ENCODE data around the gene C19orf12.
A peak's percentile ranks its signal among the peaks of the same experiment; 100 is the strongest.
"Not testable (repeated sequence)": the region's sequence is repeated elsewhere in the genome, so short reads cannot be mapped to it uniquely, and the experiment has no call there.

C19orf12 gene

DNA sequence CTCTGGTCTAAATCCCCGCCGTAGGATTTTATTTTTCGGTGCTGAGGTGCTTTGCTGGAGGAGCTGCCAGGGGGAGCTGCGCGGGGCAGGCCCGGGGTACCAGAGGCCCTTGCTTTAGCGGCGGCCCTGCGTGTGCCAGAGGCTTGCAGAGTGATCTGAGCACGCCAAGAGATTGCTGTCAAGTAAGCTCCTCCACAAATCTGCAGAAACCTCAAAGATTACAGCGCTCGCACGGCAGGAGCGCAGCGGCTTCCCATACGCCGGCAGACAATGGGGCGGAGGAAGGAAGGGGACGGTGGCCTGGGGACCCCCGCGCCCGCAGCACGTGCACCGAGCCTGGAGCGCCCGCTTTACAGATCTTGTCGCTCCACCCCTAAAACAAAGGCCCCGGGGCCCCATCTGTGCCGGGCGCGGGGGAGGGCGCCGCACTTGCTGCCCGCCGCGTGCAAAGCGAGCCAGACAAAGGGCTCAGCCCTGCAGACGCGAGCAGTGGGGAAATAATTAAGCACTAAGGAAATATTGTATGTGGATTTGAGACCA lies 9.1 kb upstream of the C19orf12 start:
- Histone ChIP-seq H3K9me3 (ENCODE audit: control insufficient read depth, insufficient read depth, low read length) (no peaks in the 10 kb centered on the region), H3K4me1 (ENCODE audit: control insufficient read depth, insufficient read depth, low read length) (no peaks in the 10 kb centered on the region), H3K27me3 (ENCODE audit: control insufficient read depth, insufficient read depth, low read length) (peaks cover 17% of the 10 kb centered on the region), H3K4me3 (ENCODE audit: low read depth, low read length) (peak overlapping the region; percentile 26), H3K36me3 (ENCODE audit: control insufficient read depth, insufficient read depth, low read length) (no peaks in the 10 kb centered on the region), H3K9ac (ENCODE audit: low read depth, low read length) (peak overlapping the region; percentile 54)

- H3K27me3 ChIP-seq (ENCODE audit: control insufficient read depth, insufficient read depth, low read length) = no peaks in the 10 kb centered on the region
- H3K9ac ChIP-seq (ENCODE audit: low read depth, low read length) = no peak overlapping the region
Observed at GRCh38 chr19:29717051-29717450, 2.0 kb upstream of the C19orf12 start.

DNA sequence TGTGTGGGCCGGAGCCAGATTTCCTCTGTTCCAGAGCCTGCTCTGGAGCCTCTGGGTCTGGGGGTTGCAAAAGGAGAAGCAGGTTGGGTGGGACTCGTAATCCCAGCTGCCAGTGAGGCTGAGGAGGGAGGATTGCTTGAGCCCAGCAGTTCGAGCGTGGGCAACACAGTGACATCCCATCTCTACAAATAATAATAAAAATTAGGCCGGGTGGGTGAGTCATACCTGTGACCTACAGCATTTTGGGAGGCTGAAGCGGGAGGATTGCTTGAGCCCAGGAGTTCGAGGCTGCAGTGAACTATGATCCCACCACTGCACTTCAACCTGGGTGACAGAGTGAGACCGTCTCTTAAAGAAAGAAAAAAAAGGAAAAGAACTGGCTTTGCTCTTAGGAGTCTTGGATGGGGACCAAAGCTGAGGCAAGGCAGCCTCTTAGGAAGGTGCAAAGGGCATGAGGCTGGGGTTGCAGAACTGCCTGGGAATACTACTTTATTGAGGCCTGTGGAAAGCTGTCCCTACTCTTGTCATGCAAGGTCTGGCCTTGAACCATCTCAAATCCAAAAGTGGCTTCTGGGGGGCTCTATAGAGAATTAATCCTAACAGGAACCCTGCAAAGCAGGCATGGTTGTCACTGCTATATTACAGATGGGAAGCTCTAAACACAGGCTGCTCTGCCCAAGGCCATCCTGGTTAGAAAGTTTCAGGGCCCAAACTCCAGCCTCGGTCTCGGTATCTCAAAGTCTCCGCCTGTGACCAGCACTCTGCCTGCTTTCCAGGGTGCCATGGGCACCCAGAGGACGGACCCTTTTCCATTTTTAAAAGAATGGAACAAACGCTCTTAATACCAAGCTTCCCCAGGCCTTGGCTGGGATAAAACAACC lies 880 bp upstream of the C19orf12 start:
- H3K4me1 ChIP-seq (ENCODE audit: control insufficient read depth, insufficient read depth, low read length) = peaks cover 3% of the 10 kb centered on the region
- peak overlapping the region; percentile 65 for H3K9ac ChIP-seq (ENCODE audit: low read depth, low read length)
- no peaks in the 10 kb centered on the region for H3K27me3 ChIP-seq (ENCODE audit: control insufficient read depth, insufficient read depth, low read length)
- no peaks in the 10 kb centered on the region for H3K36me3 ChIP-seq (ENCODE audit: control insufficient read depth, insufficient read depth, low read length)
- no peaks in the 10 kb centered on the region for H3K9me3 ChIP-seq (ENCODE audit: control insufficient read depth, insufficient read depth, low read length)
- H3K4me3 ChIP-seq (ENCODE audit: low read depth, low read length) = peak overlapping the region; percentile 64

More at GRCh38 chr19:29717051-29717450, 2.0 kb upstream of the C19orf12 start:
- Histone ChIP-seq H3K4me3 (ENCODE audit: low read depth, low read length) (no peak overlapping the region), H3K9me3 (ENCODE audit: control insufficient read depth, insufficient read depth, low read length) (no peaks in the 10 kb centered on the region), H3K36me3 (ENCODE audit: control insufficient read depth, insufficient read depth, low read length) (no peaks in the 10 kb centered on the region), H3K4me1 (ENCODE audit: control insufficient read depth, insufficient read depth, low read length) (peaks cover 3% of the 10 kb centered on the region)

GRCh38 chr19:29714371-29714952 lies 599 bp downstream of the C19orf12 start:
- H3K9me3 ChIP-seq (ENCODE audit: control insufficient read depth, insufficient read depth, low read length) = no peaks in the 10 kb centered on the region
- peaks cover 3% of the 10 kb centered on the region for H3K4me1 ChIP-seq (ENCODE audit: control insufficient read depth, insufficient read depth, low read length)
- H3K9ac ChIP-seq (ENCODE audit: low read depth, low read length) = peak overlapping the region; percentile 65
- no peaks in the 10 kb centered on the region for H3K36me3 ChIP-seq (ENCODE audit: control insufficient read depth, insufficient read depth, low read length)
- H3K4me3 ChIP-seq (ENCODE audit: low read depth, low read length) = peak overlapping the region; percentile 63
- H3K27me3 ChIP-seq (ENCODE audit: control insufficient read depth, insufficient read depth, low read length) = no peaks in the 10 kb centered on the region

DNA sequence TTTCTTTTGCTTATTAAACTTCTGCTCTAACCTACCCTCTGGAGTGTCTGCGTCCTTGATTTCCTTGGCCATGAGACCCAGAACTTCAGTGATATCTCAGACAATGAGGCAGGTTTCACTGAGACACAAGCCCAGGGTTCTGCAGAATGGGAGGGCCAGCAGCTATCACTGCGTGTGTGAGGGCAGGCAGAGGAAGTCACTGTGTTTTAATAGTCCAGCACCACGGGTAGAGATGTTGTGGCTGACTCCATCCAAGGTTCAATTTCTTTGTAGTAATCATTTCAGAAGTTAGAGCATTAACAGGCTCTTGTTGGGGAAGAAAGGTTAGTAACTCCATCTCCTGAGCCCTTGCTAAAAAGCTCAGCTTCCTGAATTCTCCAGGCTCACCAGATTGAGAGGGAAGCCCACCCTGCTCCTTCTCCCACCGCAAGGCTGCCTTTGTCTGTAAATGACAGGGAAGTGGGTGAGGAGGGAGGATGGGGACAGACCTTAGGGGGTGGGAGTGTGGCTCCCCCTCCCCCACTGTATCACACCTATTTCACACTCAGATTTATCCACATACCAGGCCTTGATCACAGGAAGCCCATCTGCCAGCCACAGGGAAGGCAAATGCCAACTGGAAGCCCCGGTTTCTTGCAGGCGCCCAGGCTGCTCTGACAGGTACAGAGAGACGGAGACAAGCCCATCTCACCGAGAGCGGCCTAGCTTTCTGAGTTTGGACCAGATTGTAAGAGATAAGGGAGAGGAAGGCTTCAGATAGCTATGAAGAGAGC lies 2.1 kb downstream of the C19orf12 start:
- Histone ChIP-seq H3K9ac (ENCODE audit: low read depth, low read length) (no peak overlapping the region), H3K4me1 (ENCODE audit: control insufficient read depth, insufficient read depth, low read length) (peaks cover 3% of the 10 kb centered on the region), H3K9me3 (ENCODE audit: control insufficient read depth, insufficient read depth, low read length) (no peaks in the 10 kb centered on the region), H3K4me3 (ENCODE audit: low read depth, low read length) (no peak overlapping the region), H3K27me3 (ENCODE audit: control insufficient read depth, insufficient read depth, low read length) (no peaks in the 10 kb centered on the region), H3K36me3 (ENCODE audit: control insufficient read depth, insufficient read depth, low read length) (no peaks in the 10 kb centered on the region)

GRCh38 chr19:29711584-29712132 lies 3.4 kb downstream of the C19orf12 start:
- Histone ChIP-seq H3K27me3 (ENCODE audit: control insufficient read depth, insufficient read depth, low read length) (no peaks in the 10 kb centered on the region), H3K36me3 (ENCODE audit: control insufficient read depth, insufficient read depth, low read length) (no peaks in the 10 kb centered on the region), H3K9me3 (ENCODE audit: control insufficient read depth, insufficient read depth, low read length) (no peaks in the 10 kb centered on the region), H3K4me3 (ENCODE audit: low read depth, low read length) (no peak overlapping the region), H3K4me1 (ENCODE audit: control insufficient read depth, insufficient read depth, low read length) (peaks cover 3% of the 10 kb centered on the region), H3K9ac (ENCODE audit: low read depth, low read length) (no peak overlapping the region)

DNA sequence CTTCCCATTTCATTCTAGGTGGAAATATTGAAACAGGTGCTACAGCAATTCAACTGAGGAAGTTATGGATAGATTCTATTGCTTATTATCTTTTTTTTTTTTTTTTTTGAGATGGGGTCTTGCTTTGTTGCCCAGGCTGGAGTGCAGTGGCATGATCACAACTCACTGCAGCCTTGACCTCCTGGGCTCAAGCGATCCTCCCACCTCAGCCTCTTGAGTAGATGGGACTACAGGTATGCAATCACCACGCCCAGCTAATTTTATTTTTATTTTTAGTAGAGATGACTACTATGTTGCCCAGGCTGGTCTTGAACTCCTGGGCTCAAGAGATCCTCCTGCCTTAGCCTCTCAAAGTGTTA lies 5.6 kb downstream of the C19orf12 start:
- not testable (repeated sequence) for H3K4me3 ChIP-seq (ENCODE audit: low read depth, low read length); H3K36me3 ChIP-seq (ENCODE audit: control insufficient read depth, insufficient read depth, low read length); H3K9ac ChIP-seq (ENCODE audit: low read depth, low read length); H3K9me3 ChIP-seq (ENCODE audit: control insufficient read depth, insufficient read depth, low read length); H3K27me3 ChIP-seq (ENCODE audit: control insufficient read depth, insufficient read depth, low read length); H3K4me1 ChIP-seq (ENCODE audit: control insufficient read depth, insufficient read depth, low read length)

- Histone ChIP-seq H3K4me1 (ENCODE audit: control insufficient read depth, insufficient read depth, low read length) (no peaks in the 10 kb centered on the region), H3K4me3 (ENCODE audit: low read depth, low read length) (no peak overlapping the region), H3K9ac (ENCODE audit: low read depth, low read length) (no peak overlapping the region), H3K9me3 (ENCODE audit: control insufficient read depth, insufficient read depth, low read length) (no peaks in the 10 kb centered on the region), H3K27me3 (ENCODE audit: control insufficient read depth, insufficient read depth, low read length) (no peaks in the 10 kb centered on the region), H3K36me3 (ENCODE audit: control insufficient read depth, insufficient read depth, low read length) (no peaks in the 10 kb centered on the region)
Observed at GRCh38 chr19:29708554-29709439, 6.3 kb downstream of the C19orf12 start.

GRCh38 chr19:29706635-29707034 lies 8.4 kb downstream of the C19orf12 start:
- no peak overlapping the region for H3K4me3 ChIP-seq (ENCODE audit: low read depth, low read length)
- H3K27me3 ChIP-seq (ENCODE audit: control insufficient read depth, insufficient read depth, low read length) = no peaks in the 10 kb centered on the region
- no peaks in the 10 kb centered on the region for H3K4me1 ChIP-seq (ENCODE audit: control insufficient read depth, insufficient read depth, low read length)
- H3K36me3 ChIP-seq (ENCODE audit: control insufficient read depth, insufficient read depth, low read length) = peaks cover 5% of the 10 kb centered on the region
- no peaks in the 10 kb centered on the region for H3K9me3 ChIP-seq (ENCODE audit: control insufficient read depth, insufficient read depth, low read length)
- H3K9ac ChIP-seq (ENCODE audit: low read depth, low read length) = no peak overlapping the region

DNA sequence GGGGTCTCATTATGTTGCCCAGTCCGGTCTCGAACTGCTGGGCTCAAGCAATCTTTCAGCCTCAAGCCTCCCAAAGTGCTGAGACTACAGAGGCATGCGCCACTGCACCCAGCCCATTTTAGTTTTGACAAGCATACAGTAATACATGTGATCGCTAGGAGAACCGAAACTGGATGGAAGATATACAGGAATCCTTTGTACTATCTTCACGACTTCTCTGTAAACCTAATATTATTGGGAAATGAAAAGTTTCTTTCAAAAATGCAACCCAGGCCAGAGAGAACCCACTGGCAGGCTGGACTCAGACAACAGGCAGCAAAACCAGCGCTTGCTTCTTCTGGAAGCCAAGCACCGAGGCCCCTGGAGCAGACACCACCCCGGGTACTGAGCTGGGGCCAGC lies 9.4 kb downstream of the C19orf12 start:
- H3K27me3 ChIP-seq (ENCODE audit: control insufficient read depth, insufficient read depth, low read length) = no peaks in the 10 kb centered on the region
- no peak overlapping the region for H3K9ac ChIP-seq (ENCODE audit: low read depth, low read length)
- H3K9me3 ChIP-seq (ENCODE audit: control insufficient read depth, insufficient read depth, low read length) = no peaks in the 10 kb centered on the region
- H3K36me3 ChIP-seq (ENCODE audit: control insufficient read depth, insufficient read depth, low read length) = peaks cover 5% of the 10 kb centered on the region
- H3K4me3 ChIP-seq (ENCODE audit: low read depth, low read length) = no peak overlapping the region
- H3K4me1 ChIP-seq (ENCODE audit: control insufficient read depth, insufficient read depth, low read length) = no peaks in the 10 kb centered on the region

Measured in iPS-15b (cell line).